ENCODE data around the gene ROBO1.

- no peak for TF ChIP-seq BHLHE40 (IDR thresholded peaks at IDR 0.05; ENCODE audit: borderline replicate concordance)
- TF ChIP-seq TARDBP (IDR thresholded peaks at IDR 0.05): no peak
- TF ChIP-seq NFRKB (IDR thresholded peaks at IDR 0.05): no peak
- no peak for TF ChIP-seq ELF4 (IDR thresholded peaks at IDR 0.05)
- peak; percentile 53 for TF ChIP-seq PKNOX1 (IDR thresholded peaks at IDR 0.05)
- TF ChIP-seq SUZ12 (IDR thresholded peaks at IDR 0.05): no peak
- no peak for TF ChIP-seq L3MBTL2 (conservative IDR thresholded peaks at IDR 0.05)
- no peak for TF ChIP-seq SP1 (IDR thresholded peaks at IDR 0.05)
- no peak for TF ChIP-seq FOXA1 (IDR thresholded peaks at IDR 0.05)
- no peak for TF ChIP-seq ARNT (IDR thresholded peaks at IDR 0.05)
- TF ChIP-seq HDGF (IDR thresholded peaks at IDR 0.05; ENCODE audit: borderline replicate concordance): no peak
Measured at GRCh38 chr3:78792212-78792611, 975.6 kb downstream of the ROBO1 start.
